ENCODE data around the gene PRSS53.

Gene PRSS53

GRCh38 chr16:31036691-31037090 is 52.1 kb downstream of the PRSS53 start:
- DNase-seq = no peak

DNA sequence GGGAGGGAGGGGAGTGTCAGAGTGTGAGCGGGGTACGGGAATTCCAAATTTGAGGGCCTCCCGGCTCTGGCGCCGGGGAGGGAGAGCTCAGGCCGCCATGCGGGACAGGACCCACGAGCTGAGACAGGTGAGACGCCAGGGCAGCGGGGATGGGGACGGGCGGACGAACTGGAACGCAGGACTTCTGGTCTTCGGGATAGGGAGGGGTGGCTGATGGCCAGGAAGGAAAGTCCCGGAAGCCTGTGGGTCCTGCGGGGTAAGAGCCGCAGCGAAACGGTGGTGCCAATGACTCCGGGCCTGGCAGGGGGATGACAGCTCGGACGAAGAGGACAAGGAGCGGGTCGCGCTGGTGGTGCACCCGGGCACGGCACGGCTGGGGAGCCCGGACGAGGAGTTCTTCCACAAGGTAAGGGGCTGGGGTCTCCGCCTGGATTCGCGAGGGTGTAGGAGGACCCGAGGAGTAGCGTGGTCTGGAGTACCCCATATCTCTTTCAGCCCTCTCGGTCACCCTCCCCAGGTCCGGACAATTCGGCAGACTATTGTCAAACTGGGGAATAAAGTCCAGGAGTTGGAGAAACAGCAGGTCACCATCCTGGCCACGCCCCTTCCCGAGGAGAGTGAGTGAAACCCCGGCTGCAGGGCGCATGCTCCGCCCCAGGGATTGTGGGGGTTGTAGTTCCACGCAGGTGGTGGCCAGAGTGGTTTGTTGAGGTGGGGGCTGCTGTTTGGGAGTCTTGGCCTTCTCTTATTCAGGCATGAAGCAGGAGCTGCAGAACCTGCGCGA is 54.8 kb downstream of the PRSS53 start:
- peak; percentile 92 for DNase-seq

All from RPMI8226 (cell line).